SU-DHL-6 (cell line): ENCODE data around the gene COL23A1.

Experiments used
- H2AFZ ChIP-seq: fragments of 200-600 bp; sonication (generic); 2 replicates; pipeline ENCODE4 v1.6.1; 2014; ENCODE audit warnings: low read depth, mild to moderate bottlenecking, moderate library complexity, mixed read lengths, antibody characterized with exemption, low read length; ENCODE audit not compliant: severe bottlenecking
- H3F3A ChIP-seq: fragments of 200-600 bp; shearing (Covaris generic); 2 replicates; pipeline ENCODE4 v1.6.0; 2016; ENCODE audit warnings: antibody characterized with exemption, mild to moderate bottlenecking; ENCODE audit not compliant: insufficient read depth
- H3K27ac ChIP-seq: fragments of 200-600 bp; sonication (generic); 2 replicates; pipeline ENCODE4 v1.5.1; 2016; ENCODE audit warnings: low read depth, mild to moderate bottlenecking, low read length, moderate library complexity, mixed read lengths
- H3K27me3 ChIP-seq: fragments of 200-600 bp; sonication (generic), shearing (Covaris generic); 2 replicates; pipeline ENCODE4 v1.6.0; 2014; ENCODE audit warnings: mild to moderate bottlenecking, low read length
- H3K36me3 ChIP-seq: fragments of 200-600 bp; sonication (generic); 2 replicates; pipeline ENCODE4 v1.6.1; 2014; ENCODE audit warnings: mild to moderate bottlenecking, low read length, mixed read lengths
- H3K4me2 ChIP-seq: fragments of 300-600, 200-600 bp; shearing (Covaris generic), sonication (generic); 2 replicates; pipeline ENCODE4 v1.6.0; 2014; ENCODE audit warnings: low read length, low read depth, mild to moderate bottlenecking; ENCODE audit not compliant: poor library complexity, severe bottlenecking
- H3K4me3 ChIP-seq: fragments of 200-600 bp; sonication (generic); 2 replicates; pipeline ENCODE4 v1.5.1; 2014; ENCODE audit warnings: antibody characterized with exemption, low read length, mild to moderate bottlenecking, mixed read lengths; ENCODE audit not compliant: insufficient read depth, poor library complexity, severe bottlenecking
- H3K79me2 ChIP-seq: fragments of 200-600 bp; sonication (generic); 2 replicates; pipeline ENCODE4 v1.6.1; 2014; ENCODE audit warnings: mild to moderate bottlenecking, low read length, moderate library complexity; ENCODE audit not compliant: insufficient read depth
- H3K9ac ChIP-seq: fragments of 200-600 bp; sonication (generic); 2 replicates; pipeline ENCODE4 v1.7.0; 2014; ENCODE audit warnings: mild to moderate bottlenecking, low read length
- H3K9me2 ChIP-seq: fragments of 200-600 bp; sonication (generic); replicated peaks from 2 replicates; pipeline ENCODE4 v1.6.1; 2014; ENCODE audit warnings: low read length; ENCODE audit not compliant: insufficient read depth
- H3K9me3 ChIP-seq: fragments of 200-600 bp; sonication (generic); 2 replicates; pipeline ENCODE4 v1.6.1; 2014; ENCODE audit warnings: low read length, mixed read lengths; ENCODE audit not compliant: insufficient read depth
- H4K20me1 ChIP-seq: fragments of 200-600 bp; sonication (generic); 2 replicates; pipeline ENCODE4 v1.6.1; 2014; ENCODE audit warnings: low read depth, mild to moderate bottlenecking, antibody characterized with exemption, low read length, moderate library complexity, mixed read lengths
- EZH2phosphoT487 ChIP-seq: fragments of 200-600 bp; sonication (generic), shearing (Covaris generic); conservative IDR thresholded peaks from 2 replicates; pipeline ENCODE4 v1.6.1; 2018; ENCODE audit warnings: mild to moderate bottlenecking, antibody characterized with exemption, low read length, moderate library complexity, mixed read lengths
- TF ChIP-seq, protein P1 (sequence below): fragments of 200-600 bp; sonication (generic); IDR thresholded peaks from one replicate; pipeline ENCODE4 v1.5.1; 2017; ENCODE audit warnings: antibody characterized with exemption, mild to moderate bottlenecking, low read length, moderate library complexity; ENCODE audit not compliant: insufficient read depth, poor library complexity, severe bottlenecking

Gene COL23A1

DNA sequence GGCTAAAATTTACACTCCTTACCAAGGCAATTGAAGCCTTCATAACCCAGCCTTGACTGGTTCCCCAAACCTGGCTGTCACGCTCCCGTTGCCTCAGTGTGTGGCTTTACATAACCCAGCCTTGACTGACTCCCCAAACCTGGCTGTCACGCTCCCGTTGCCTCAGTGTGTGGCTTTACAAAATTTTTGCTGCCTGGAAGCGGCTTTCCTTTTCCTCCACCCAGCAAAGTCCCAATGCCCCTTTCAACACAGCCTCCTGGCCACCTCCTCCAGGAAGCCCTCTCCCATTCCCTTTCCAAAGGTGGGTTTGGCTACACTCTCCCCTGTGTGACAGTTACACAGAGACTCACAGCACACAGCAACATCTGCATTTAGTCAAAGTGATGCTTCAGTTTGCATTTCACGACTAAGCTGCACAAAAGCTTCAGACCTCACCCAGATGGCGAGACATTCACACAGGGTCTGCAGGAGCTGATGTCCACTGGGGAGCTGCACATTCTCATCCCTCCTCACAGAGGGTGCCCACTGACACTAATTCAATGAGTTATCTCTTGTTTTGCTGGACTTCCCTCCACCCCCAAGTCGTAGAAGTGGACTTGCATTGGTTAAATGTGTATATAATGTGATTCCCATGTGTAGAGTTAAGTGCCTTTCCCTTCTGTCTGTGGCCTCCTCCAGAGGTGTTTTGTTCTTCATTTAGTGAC is 201.0 kb downstream of the COL23A1 start:
- Histone ChIP-seq H3K9me3 (no peaks in the 10 kb centered on the region), H3K4me2 (no peak overlapping the region), H2AFZ (no peak overlapping the region), H3K27me3 (no peaks in the 10 kb centered on the region), H4K20me1 (no peaks in the 10 kb centered on the region), H3K4me3 (no peak overlapping the region), H3K36me3 (no peaks in the 10 kb centered on the region), H3K9me2 (no peaks in the 10 kb centered on the region), H3K27ac (no peak overlapping the region), H3K9ac (no peak overlapping the region), H3K79me2 (no peaks in the 10 kb centered on the region), H3F3A (no peaks in the 10 kb centered on the region)
- TF ChIP-seq, protein P1, sequence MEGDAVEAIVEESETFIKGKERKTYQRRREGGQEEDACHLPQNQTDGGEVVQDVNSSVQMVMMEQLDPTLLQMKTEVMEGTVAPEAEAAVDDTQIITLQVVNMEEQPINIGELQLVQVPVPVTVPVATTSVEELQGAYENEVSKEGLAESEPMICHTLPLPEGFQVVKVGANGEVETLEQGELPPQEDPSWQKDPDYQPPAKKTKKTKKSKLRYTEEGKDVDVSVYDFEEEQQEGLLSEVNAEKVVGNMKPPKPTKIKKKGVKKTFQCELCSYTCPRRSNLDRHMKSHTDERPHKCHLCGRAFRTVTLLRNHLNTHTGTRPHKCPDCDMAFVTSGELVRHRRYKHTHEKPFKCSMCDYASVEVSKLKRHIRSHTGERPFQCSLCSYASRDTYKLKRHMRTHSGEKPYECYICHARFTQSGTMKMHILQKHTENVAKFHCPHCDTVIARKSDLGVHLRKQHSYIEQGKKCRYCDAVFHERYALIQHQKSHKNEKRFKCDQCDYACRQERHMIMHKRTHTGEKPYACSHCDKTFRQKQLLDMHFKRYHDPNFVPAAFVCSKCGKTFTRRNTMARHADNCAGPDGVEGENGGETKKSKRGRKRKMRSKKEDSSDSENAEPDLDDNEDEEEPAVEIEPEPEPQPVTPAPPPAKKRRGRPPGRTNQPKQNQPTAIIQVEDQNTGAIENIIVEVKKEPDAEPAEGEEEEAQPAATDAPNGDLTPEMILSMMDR = no peak
- TF ChIP-seq EZH2phosphoT487 = no peak

DNA sequence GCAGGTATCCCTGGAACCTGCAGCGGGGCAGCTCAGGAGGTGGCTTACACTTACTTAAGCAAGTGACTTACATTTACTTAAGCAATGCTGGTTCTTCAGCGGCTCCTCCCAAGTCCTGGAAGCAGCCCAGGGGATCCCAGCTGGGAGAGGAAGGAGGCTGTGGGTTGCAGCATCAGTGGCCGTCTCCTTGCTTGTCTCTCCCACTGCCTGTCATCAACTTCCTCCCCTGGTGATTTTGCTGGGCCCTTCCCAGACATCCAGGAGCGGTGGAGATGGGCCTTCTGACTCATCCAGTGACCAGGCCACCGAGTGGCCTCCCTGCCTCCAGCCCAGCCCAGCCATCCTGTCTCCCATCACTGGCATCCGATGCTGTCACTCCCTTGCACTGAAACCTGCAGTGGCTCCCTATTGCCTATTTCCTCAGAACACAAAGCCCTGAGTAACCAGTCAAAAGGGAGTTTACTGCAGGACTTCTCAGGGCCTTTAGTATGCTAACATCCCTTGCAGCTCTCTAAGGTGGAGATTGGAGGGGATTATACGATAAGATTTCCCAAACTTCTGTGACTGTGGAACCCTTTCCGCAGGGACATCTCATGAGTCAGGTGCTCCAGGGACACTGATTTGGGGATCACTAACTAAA is 201.7 kb downstream of the COL23A1 start:
- TF ChIP-seq, protein P1 = no peak
- no peak for TF ChIP-seq EZH2phosphoT487

DNA sequence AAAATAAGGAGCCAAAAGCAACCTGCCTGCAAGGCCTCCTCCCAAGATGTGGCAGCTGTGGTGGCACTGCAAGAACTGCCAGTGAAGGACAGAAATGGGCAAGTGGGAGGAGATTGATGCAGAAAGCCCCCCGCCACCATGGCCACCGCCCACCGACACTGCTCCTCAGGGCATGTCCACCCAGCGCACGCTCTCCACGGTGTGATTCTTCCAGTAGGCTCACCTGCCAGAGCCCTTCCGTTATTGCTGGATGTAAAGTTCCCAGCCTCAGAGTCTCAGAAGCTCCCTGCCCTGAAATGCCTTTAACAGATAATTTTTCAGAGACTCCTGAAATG is 202.4 kb downstream of the COL23A1 start:
- H3K27ac ChIP-seq = no peak overlapping the region
- TF ChIP-seq, protein P1 = no peak
- TF ChIP-seq EZH2phosphoT487 = no peak
- H3K36me3 ChIP-seq = no peaks in the 10 kb centered on the region
- no peaks in the 10 kb centered on the region for H3K27me3 ChIP-seq
- H3K9me3 ChIP-seq = no peaks in the 10 kb centered on the region
- H3K9me2 ChIP-seq = no peaks in the 10 kb centered on the region
- no peaks in the 10 kb centered on the region for H3K79me2 ChIP-seq
- no peaks in the 10 kb centered on the region for H3F3A ChIP-seq
- H2AFZ ChIP-seq = no peak overlapping the region
- H3K4me2 ChIP-seq = no peak overlapping the region
- no peak overlapping the region for H3K9ac ChIP-seq
- no peaks in the 10 kb centered on the region for H4K20me1 ChIP-seq
- no peak overlapping the region for H3K4me3 ChIP-seq

More for the DNA sequence above, 201.7 kb downstream of the COL23A1 start:
- H3K27ac ChIP-seq = no peak overlapping the region
- H2AFZ ChIP-seq = no peak overlapping the region
- no peaks in the 10 kb centered on the region for H3K9me2 ChIP-seq
- H3K9me3 ChIP-seq = no peaks in the 10 kb centered on the region
- no peak overlapping the region for H3K4me3 ChIP-seq
- no peaks in the 10 kb centered on the region for H3K27me3 ChIP-seq
- H3K4me2 ChIP-seq = no peak overlapping the region
- no peaks in the 10 kb centered on the region for H3F3A ChIP-seq
- no peaks in the 10 kb centered on the region for H3K79me2 ChIP-seq
- no peaks in the 10 kb centered on the region for H4K20me1 ChIP-seq
- no peaks in the 10 kb centered on the region for H3K36me3 ChIP-seq
- no peak overlapping the region for H3K9ac ChIP-seq
